ENCODE measurements around the gene CHAF1A.

Gene CHAF1A

DNA sequence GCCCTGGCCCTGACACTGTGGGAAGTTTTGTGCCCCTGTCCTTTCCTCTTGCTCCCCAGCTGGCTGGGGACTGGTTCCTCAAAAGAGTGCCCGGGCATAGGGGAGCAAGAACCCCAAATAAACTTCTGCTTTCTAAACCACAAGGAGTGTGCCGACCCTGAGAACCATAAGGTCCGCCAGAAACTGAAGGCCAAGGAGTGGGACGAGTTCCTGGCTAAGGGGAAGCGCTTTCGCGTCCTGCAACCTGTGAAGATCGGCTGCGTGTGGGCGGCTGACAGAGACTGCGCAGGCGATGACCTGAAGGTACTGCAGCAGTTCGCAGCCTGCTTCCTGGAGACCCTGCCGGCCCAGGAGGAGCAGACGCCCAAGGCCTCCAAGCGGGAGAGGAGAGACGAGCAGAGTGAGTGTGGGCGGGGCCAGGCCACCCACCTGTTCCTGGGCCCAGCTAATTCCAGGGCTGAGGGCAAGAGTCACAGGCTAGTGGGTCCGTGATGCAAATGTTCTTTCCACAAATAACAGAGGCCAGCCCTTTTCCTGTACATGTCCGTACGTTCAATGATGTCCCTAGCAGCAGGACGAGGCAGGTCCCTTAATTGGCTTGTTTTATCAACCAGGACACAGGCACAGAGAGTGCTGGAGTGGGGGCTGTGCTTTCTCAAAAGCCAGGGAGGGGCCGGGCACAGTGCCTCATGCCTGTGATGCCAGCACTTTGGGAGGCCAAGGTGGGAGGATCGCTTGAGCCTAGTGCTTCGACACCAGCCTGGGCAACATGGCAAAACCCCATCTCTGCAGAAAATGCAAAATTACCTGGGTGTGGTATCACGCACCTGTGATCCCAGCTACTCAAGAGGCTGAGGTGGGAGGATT is 29.6 kb downstream of the CHAF1A start:
- TF ChIP-seq, protein P1, sequence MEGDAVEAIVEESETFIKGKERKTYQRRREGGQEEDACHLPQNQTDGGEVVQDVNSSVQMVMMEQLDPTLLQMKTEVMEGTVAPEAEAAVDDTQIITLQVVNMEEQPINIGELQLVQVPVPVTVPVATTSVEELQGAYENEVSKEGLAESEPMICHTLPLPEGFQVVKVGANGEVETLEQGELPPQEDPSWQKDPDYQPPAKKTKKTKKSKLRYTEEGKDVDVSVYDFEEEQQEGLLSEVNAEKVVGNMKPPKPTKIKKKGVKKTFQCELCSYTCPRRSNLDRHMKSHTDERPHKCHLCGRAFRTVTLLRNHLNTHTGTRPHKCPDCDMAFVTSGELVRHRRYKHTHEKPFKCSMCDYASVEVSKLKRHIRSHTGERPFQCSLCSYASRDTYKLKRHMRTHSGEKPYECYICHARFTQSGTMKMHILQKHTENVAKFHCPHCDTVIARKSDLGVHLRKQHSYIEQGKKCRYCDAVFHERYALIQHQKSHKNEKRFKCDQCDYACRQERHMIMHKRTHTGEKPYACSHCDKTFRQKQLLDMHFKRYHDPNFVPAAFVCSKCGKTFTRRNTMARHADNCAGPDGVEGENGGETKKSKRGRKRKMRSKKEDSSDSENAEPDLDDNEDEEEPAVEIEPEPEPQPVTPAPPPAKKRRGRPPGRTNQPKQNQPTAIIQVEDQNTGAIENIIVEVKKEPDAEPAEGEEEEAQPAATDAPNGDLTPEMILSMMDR (IDR thresholded peaks at IDR 0.05; ENCODE audit: low read depth, low read length): no peak
- Histone ChIP-seq H3K27me3 (ENCODE audit: insufficient read depth, low read depth, severe bottlenecking) (no peaks in the 10 kb centered on the region), H3K36me3 (peaks cover 87% of the 10 kb centered on the region), H3K9me3 (ENCODE audit: severe bottlenecking) (no peaks in the 10 kb centered on the region), H3K27ac (no peak overlapping the region), H3K4me3 (ENCODE audit: low read depth, low read length) (no peak overlapping the region)
- DNase-seq: no peak

GRCh38 chr19:4432918-4433506 is 30.6 kb downstream of the CHAF1A start:
- no peak for DNase-seq
- H3K4me3 ChIP-seq (ENCODE audit: low read depth, low read length): no peak overlapping the region
- H3K9me3 ChIP-seq (ENCODE audit: severe bottlenecking): no peaks in the 10 kb centered on the region
- no peaks in the 10 kb centered on the region for H3K27me3 ChIP-seq (ENCODE audit: insufficient read depth, low read depth, severe bottlenecking)
- H3K36me3 ChIP-seq: peaks cover 95% of the 10 kb centered on the region
- TF ChIP-seq, protein P1 (IDR thresholded peaks at IDR 0.05; ENCODE audit: low read depth, low read length): no peak
- H3K27ac ChIP-seq: no peak overlapping the region

- H3K9me3 ChIP-seq (ENCODE audit: severe bottlenecking): no peaks in the 10 kb centered on the region
- H3K27me3 ChIP-seq (ENCODE audit: insufficient read depth, low read depth, severe bottlenecking): no peaks in the 10 kb centered on the region
- TF ChIP-seq, protein P1 (IDR thresholded peaks at IDR 0.05; ENCODE audit: low read depth, low read length): no peak
- H3K36me3 ChIP-seq: peaks cover 95% of the 10 kb centered on the region
- H3K27ac ChIP-seq: no peak overlapping the region
- no peak overlapping the region for H3K4me3 ChIP-seq (ENCODE audit: low read depth, low read length)
- no peak for DNase-seq
Measured at GRCh38 chr19:4434391-4434790, 32.0 kb downstream of the CHAF1A start.

- TF ChIP-seq, protein P1 (IDR thresholded peaks at IDR 0.05; ENCODE audit: low read depth, low read length): no peak
- H3K36me3 ChIP-seq: peaks cover 95% of the 10 kb centered on the region
- no peak for DNase-seq
- no peak overlapping the region for H3K27ac ChIP-seq
- no peaks in the 10 kb centered on the region for H3K27me3 ChIP-seq (ENCODE audit: insufficient read depth, low read depth, severe bottlenecking)
- H3K4me3 ChIP-seq (ENCODE audit: low read depth, low read length): no peak overlapping the region
- H3K9me3 ChIP-seq (ENCODE audit: severe bottlenecking): no peaks in the 10 kb centered on the region
Measured at GRCh38 chr19:4436231-4436630, 33.8 kb downstream of the CHAF1A start.

DNA sequence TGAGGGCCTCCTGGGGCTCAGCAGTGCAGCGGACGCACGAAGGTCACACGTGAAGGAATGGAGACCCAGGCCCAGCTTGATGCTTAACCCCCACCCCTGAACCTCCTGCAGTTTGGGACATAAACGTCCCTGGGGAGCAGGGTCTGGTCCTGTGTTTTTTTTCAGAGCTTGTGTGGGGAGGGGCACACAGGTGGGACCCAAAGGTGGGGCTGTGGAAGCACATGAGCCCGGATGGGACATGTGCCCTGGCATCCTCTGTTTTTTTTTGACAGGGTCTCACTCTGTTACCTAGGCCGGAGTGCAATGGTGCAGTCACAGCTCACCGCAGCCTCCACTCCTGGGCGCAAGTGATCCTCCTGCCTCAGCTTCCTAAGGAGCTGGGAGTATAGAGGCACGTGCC is 34.7 kb downstream of the CHAF1A start:
- Histone ChIP-seq H3K36me3 (peaks cover 95% of the 10 kb centered on the region), H3K27ac (no peak overlapping the region), H3K4me3 (ENCODE audit: low read depth, low read length) (no peak overlapping the region), H3K27me3 (ENCODE audit: insufficient read depth, low read depth, severe bottlenecking) (no peaks in the 10 kb centered on the region), H3K9me3 (ENCODE audit: severe bottlenecking) (no peaks in the 10 kb centered on the region)
- DNase-seq: no peak
- TF ChIP-seq, protein P1 (IDR thresholded peaks at IDR 0.05; ENCODE audit: low read depth, low read length): no peak

Measured in WERI-Rb-1 (cell line).